GM12865 (cell line): ENCODE data around the gene CELSR3.

Experiments
- DNase-seq: peaks from one replicate; pipeline ENCODE4 v3.0.0; 2010; ENCODE audit warnings: low read depth
- H3K4me3 ChIP-seq: 2 replicates; pipeline ENCODE4 v1.5.1; 2011; ENCODE audit warnings: mild to moderate bottlenecking, low read depth, low read length, control low read depth
- TF ChIP-seq, protein P1 (sequence below): IDR thresholded peaks from 2 replicates; pipeline ENCODE4 v1.5.1; 2011; ENCODE audit warnings: low read length, control low read depth, low read depth, inconsistent platforms; ENCODE audit not compliant: insufficient read depth; ENCODE audit errors: missing control alignments

CELSR3 gene

DNA sequence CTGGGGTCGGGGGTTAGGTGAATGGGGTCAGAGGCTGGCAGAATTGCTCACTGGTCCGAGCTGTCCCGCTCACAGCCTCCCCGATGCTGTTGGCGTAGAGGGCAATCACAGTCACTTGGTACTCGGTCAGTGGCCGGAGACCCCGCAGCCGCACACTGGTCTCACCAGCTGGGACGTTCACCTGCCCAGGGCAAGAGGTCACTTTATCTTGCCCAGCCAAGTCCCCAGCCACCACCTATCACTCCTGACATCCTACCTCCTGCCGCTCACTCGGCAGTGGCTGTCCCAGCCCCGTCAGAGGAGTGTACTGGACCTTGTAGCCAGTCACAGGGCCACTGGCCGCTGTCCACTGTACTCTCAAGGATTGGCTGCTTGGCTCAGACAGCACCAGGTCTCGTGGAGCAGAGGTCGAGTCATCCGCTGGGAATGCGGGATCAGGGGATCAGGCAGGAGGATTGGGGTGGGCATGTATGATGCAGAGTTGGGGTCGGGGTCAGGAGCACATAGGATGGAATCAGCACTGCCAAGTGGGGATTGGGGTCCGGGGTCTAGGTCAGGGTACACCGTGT lies 70.1 kb downstream of the CELSR3 start:
- H3K4me3 ChIP-seq, result no peak overlapping the region
- DNase-seq, result no peak
- TF ChIP-seq, protein P1, sequence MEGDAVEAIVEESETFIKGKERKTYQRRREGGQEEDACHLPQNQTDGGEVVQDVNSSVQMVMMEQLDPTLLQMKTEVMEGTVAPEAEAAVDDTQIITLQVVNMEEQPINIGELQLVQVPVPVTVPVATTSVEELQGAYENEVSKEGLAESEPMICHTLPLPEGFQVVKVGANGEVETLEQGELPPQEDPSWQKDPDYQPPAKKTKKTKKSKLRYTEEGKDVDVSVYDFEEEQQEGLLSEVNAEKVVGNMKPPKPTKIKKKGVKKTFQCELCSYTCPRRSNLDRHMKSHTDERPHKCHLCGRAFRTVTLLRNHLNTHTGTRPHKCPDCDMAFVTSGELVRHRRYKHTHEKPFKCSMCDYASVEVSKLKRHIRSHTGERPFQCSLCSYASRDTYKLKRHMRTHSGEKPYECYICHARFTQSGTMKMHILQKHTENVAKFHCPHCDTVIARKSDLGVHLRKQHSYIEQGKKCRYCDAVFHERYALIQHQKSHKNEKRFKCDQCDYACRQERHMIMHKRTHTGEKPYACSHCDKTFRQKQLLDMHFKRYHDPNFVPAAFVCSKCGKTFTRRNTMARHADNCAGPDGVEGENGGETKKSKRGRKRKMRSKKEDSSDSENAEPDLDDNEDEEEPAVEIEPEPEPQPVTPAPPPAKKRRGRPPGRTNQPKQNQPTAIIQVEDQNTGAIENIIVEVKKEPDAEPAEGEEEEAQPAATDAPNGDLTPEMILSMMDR, result no peak

DNA sequence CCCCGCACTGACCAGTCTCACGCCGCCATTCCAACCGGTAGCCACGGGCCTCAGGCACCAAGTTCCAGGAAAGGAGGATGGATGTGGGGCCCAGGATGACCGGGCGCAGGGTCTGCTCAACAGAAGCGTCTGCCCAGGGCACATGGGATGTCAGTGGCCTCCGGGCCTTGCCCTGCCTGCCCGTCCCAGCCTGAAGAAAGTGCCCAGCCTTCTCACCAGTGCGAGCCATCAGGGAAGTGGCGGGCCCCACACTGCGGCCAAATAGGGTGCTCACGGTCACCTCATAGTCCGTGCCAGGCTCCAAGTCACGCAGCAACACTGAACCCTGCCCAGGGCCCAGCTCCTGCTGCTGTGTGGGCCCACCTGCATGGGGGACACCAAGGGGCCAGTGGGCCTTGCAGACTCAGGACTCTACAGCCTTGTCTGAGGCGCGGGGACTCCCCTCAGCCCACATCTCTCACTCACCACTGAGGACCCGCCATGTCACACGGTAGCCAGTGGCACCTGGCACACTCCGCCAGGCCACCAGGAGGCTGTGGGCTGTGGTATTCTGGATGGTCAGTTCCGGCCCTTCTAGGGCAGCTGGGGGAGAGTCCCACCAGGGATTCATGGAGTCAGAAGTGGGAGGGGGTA lies 70.7 kb downstream of the CELSR3 start:
- TF ChIP-seq, protein P1, result no peak
- no peak overlapping the region for H3K4me3 ChIP-seq
- no peak for DNase-seq

DNA sequence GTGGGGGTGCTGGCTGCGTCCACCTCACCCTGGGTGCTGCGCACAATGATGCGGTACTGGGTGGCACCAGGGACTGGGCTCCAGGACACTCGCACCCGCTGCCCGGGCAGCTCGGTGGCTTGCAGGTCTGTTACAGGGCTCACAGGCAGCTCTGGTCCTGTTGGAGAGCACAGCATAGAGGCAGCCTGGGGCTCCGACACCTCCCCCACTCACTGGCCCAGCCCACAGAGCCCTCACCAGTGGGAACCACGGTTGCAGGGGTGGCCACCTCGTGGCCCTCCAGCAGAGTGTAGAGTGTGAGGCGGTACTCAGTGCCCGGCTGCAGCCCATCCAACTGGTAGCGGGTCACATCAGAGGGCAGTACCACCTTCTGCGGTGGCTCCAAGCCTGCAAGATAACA lies 71.2 kb downstream of the CELSR3 start:
- TF ChIP-seq, protein P1, result no peak
- H3K4me3 ChIP-seq, result no peak overlapping the region
- DNase-seq, result no peak

DNA sequence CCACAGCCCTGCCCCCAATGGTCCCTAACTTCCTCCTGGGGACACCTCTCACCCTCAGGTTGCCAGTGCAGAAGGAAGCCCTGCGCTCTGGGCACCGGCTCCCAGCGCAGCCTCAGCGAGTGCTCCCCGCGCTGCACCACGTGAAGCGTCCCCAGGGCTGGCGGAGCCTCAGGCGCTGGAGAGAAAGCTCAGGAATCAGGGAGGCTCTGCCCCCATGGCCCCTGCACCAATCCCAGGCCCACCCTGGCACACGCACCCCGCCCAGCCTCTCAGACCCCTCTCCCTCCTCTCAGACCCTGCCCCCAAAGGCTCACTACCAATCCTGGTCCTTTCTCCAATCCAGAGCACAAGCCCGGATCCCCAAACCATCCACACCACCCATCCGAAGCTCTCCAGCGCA lies 74.5 kb downstream of the CELSR3 start:
- no peak for DNase-seq
- TF ChIP-seq, protein P1, result no peak
- H3K4me3 ChIP-seq, result no peak overlapping the region

DNA sequence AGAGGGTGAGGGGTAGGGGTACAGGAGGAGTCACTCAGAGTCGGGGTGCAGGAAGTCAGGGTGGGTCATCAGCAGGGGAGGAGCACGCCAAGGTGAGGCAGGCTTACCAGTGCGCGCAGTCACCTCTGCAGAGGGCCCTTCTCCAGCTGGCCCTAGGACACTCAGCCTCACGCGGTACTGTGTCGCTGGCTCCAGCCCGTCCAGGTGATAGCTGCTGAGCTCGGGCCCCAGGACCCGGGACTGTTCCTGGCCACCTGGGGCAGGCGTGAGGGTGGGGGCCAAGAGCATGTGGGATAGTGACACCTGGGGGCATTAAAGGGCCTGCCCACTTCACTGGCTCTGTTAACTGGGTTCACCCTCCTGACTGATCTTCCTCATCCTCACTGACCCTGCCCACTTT lies 75.0 kb downstream of the CELSR3 start:
- no peak for DNase-seq
- H3K4me3 ChIP-seq, result no peak overlapping the region
- TF ChIP-seq, protein P1, result no peak
